ENCODE results near the gene FAM81B.

DNA sequence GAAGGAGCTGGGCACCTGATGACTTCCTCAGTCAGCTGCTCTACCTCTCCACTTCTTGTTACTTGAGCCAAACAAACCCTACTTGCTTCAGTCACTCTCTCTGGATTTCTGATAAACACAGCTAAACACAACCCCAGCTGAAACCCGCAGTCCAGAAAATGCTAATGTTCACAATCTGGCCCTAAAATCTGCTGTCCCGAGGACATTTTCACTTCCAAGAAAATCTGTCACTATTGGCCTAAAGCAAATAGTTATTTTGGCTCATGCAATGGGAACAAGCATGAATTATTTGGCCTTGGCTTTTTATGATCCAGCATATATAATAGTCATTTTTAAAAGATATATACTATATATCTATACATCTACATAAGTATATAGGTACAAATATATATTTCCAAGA lies 19.1 kb downstream of the FAM81B start:
- no peak for TF ChIP-seq EZH2 (IDR thresholded peaks at IDR 0.05; ENCODE audit: insufficient read depth, poor library complexity, severe bottlenecking)
- TF ChIP-seq EZH2phosphoT487 (IDR thresholded peaks at IDR 0.05; ENCODE audit: insufficient read depth, low read depth) = no peak
